Measurements from ENCODE around the gene OAT.
A peak's percentile ranks its signal among the peaks of the same experiment; 100 is the strongest.

Gene OAT

DNA sequence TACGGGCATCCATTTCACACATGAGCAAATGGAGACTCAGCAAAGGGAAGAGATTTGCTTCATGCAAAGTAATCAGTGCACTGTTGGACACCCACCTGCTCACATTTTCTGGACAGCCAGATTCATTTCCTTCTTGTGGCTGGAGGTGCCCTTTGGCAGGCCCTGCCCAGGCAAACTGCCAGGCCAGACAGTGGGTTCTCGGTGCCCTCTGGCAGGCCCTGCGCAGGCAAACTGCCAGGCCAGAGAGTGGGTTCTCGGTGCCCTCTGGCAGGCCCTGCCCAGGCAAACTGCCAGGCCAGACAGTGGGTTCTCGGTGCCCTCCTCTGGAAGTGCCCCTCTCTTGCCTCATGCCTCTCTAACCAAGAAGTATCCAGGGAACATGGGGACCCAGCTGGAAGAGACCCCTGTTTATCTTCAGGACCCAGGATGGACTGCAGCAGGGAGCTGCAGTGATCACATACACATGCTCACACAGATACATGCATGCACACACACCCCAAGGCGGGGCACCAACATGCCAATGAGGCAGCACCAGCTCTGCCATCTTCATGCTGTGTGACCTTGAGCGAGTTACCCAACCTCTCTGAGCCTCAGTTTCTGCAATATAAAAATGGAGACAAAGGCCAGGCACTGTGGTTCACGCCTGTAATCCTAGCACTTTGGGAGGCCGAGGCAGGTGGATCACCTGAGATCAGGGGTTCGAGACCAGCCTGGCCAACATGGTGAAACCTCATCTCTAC is 67.1 kb downstream of the OAT start:
- Histone ChIP-seq H3K36me3 (no peaks in the 10 kb centered on the region), H3K4me1 (peaks cover 0 to 23% (median 12%) of the 10 kb centered on the region in 4 donors), H3K4me3 (no peak overlapping the region), H3K9me3 (no peaks in the 10 kb centered on the region), H3K27ac (no peak overlapping the region), H3K27me3 (no peaks in the 10 kb centered on the region)
- peak; percentile 12 to 52 for DNase-seq
- TF ChIP-seq, protein P1, sequence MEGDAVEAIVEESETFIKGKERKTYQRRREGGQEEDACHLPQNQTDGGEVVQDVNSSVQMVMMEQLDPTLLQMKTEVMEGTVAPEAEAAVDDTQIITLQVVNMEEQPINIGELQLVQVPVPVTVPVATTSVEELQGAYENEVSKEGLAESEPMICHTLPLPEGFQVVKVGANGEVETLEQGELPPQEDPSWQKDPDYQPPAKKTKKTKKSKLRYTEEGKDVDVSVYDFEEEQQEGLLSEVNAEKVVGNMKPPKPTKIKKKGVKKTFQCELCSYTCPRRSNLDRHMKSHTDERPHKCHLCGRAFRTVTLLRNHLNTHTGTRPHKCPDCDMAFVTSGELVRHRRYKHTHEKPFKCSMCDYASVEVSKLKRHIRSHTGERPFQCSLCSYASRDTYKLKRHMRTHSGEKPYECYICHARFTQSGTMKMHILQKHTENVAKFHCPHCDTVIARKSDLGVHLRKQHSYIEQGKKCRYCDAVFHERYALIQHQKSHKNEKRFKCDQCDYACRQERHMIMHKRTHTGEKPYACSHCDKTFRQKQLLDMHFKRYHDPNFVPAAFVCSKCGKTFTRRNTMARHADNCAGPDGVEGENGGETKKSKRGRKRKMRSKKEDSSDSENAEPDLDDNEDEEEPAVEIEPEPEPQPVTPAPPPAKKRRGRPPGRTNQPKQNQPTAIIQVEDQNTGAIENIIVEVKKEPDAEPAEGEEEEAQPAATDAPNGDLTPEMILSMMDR (IDR thresholded peaks at IDR 0.05) = no peak
- intact Hi-C loops (cut with DNase I; ENCODE audit: low total_unique reads) = no loop called here

GRCh38 chr10:124350806-124351205 is 67.9 kb downstream of the OAT start:
- Histone ChIP-seq H3K4me3 (no peak overlapping the region), H3K27me3 (no peaks in the 10 kb centered on the region), H3K36me3 (no peaks in the 10 kb centered on the region), H3K9me3 (no peaks in the 10 kb centered on the region), H3K4me1 (peaks cover 0 to 23% (median 11%) of the 10 kb centered on the region in 4 donors), H3K27ac (no peak overlapping the region)
- DNase-seq = peak in 1 of 2 donors; percentile 35
- intact Hi-C loops (cut with DNase I; ENCODE audit: low total_unique reads) = no loop called here
- TF ChIP-seq, protein P1 (IDR thresholded peaks at IDR 0.05) = no peak

DNA sequence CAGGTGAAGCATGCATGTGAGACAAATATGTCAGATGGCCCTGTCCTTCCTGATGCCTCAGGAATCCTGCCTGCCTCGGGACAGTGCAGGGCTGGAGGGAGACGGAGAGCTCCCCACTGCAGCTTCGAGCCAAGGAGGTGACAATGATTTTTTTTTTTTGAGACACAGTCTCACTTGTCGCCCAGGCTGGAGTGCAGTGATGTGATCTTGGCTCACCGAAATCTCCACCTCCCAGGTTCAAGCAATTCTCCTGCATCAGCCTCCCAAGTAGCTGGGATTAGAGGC is 68.8 kb downstream of the OAT start:
- Histone ChIP-seq H3K4me1 (peaks cover 0 to 16% (median 11%) of the 10 kb centered on the region in 4 donors), H3K4me3 (no peak overlapping the region), H3K27ac (no peak overlapping the region), H3K27me3 (no peaks in the 10 kb centered on the region), H3K9me3 (no peaks in the 10 kb centered on the region), H3K36me3 (no peaks in the 10 kb centered on the region)
- intact Hi-C loops (cut with DNase I; ENCODE audit: low total_unique reads) = no loop called here
- no peak for DNase-seq
- TF ChIP-seq, protein P1 (IDR thresholded peaks at IDR 0.05) = no peak

DNA sequence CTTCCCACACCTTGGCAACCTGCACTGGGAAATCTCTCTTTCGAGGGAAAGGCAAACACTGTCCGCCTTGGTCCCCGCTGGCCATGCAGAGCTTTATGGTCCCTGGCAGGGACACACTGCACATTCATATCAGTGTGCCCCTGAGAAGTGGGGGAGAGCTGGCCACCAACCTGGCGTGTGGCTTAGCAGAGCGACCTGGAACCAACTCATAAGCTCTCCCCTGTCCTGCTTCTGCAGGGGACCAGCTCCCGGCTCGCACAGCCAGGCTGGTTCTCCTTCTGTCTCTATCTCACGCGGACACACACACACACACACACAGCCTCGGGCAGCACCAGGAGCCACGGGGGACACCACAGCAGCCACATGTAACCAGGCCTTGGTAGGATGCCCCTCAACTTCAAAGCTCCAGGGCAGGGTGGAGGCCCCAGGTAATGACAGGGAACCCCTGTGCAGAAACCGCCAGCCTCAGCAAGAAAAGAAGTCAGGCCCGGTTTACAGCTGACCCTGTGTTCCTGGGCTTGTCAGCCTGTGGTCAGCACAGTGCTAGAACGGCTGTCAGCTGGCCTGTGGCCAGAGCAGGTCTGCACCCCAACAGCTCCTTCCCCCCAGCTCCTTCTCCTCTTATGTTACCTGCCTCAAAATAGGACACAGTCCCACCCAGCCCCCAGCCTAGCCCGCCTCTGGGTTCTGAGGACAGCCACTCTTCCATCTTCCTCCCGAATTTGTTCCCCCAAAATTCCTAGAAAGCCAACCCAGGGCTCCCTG is 69.3 kb downstream of the OAT start:
- H3K36me3 ChIP-seq = no peaks in the 10 kb centered on the region
- H3K4me3 ChIP-seq = no peak overlapping the region
- no peaks in the 10 kb centered on the region for H3K27me3 ChIP-seq
- no peaks in the 10 kb centered on the region for H3K9me3 ChIP-seq
- intact Hi-C loops (cut with DNase I; ENCODE audit: low total_unique reads) = no loop called here
- no peak overlapping the region for H3K27ac ChIP-seq
- TF ChIP-seq, protein P1 (IDR thresholded peaks at IDR 0.05) = no peak
- DNase-seq = peak; percentile 10 to 62
- peaks cover 0 to 12% (median 6%) of the 10 kb centered on the region in 4 donors for H3K4me1 ChIP-seq

GRCh38 chr10:124348801-124349200 is 69.9 kb downstream of the OAT start:
- Histone ChIP-seq H3K9me3 (no peaks in the 10 kb centered on the region), H3K4me3 (no peak overlapping the region), H3K27ac (no peak overlapping the region), H3K27me3 (no peaks in the 10 kb centered on the region), H3K36me3 (no peaks in the 10 kb centered on the region), H3K4me1 (peaks cover 0 to 8% (median 3%) of the 10 kb centered on the region in 4 donors)
- TF ChIP-seq, protein P1 (IDR thresholded peaks at IDR 0.05) = no peak
- intact Hi-C loops (cut with DNase I; ENCODE audit: low total_unique reads) = no loop called here
- peak in 1 of 2 donors; percentile 44 for DNase-seq

All from tibial artery (tissue), 4 donors.